Transverse colon (tissue), 4 donors: ENCODE results near the gene MRC1.

Experiments
- EP300 ChIP-seq: sonication (generic); formaldehyde crosslinking; IDR thresholded peaks from one replicate; pipeline ENCODE4 v1.6.1; 2017; ENCODE audit warnings: antibody characterized with exemption, low read depth
- POLR2A ChIP-seq: fragments of 450-650 bp; IDR thresholded peaks from one replicate; pipeline ENCODE4 v1.6.1; 2016; ENCODE audit warnings: antibody characterized with exemption, mild to moderate bottlenecking, moderate library complexity
- POLR2AphosphoS5 ChIP-seq, 3 donors: sonication (generic); formaldehyde crosslinking; IDR thresholded peaks; one replicate each; pipeline ENCODE4 v1.6.1; 2016; ENCODE audit warnings: antibody characterized with exemption in 3 of 3
- TF ChIP-seq, protein P1 (sequence below), 5 experiments: fragments of 200-600 bp in 3 of 5; fragments of 450-650 bp in 2 of 5; sonication (generic) in 3 of 5; IDR thresholded peaks; 1 replicate in 2 of 5; 2 replicates in 3 of 5; pipeline ENCODE4 v1.5.1; 2016 to 2017; ENCODE audit warnings: antibody characterized with exemption in 5 of 5, inconsistent platforms in 3 of 5, mild to moderate bottlenecking in 2 of 5, moderate library complexity in 1 of 5

DNA sequence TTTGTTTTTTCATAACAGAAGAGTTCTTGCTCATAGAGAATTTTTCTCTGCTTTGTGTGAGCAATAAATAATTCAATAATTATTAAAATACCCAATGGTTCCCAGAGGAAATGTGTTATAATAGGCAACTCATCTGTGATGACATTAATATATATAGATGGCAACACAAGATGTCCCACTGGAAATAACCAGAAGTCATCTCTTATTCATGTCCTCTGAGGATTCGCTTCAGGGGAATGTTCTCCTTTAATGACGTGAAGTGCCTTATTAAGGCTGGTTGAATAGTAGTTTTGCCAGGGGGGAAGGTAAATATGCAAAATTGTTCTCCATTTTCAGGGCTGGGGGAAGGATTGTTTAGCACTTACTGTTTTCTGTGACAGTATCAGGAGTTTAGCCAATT is 145.7 kb downstream of the MRC1 start:
- TF ChIP-seq, protein P1, sequence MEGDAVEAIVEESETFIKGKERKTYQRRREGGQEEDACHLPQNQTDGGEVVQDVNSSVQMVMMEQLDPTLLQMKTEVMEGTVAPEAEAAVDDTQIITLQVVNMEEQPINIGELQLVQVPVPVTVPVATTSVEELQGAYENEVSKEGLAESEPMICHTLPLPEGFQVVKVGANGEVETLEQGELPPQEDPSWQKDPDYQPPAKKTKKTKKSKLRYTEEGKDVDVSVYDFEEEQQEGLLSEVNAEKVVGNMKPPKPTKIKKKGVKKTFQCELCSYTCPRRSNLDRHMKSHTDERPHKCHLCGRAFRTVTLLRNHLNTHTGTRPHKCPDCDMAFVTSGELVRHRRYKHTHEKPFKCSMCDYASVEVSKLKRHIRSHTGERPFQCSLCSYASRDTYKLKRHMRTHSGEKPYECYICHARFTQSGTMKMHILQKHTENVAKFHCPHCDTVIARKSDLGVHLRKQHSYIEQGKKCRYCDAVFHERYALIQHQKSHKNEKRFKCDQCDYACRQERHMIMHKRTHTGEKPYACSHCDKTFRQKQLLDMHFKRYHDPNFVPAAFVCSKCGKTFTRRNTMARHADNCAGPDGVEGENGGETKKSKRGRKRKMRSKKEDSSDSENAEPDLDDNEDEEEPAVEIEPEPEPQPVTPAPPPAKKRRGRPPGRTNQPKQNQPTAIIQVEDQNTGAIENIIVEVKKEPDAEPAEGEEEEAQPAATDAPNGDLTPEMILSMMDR (IDR thresholded peaks at IDR 0.05), result no peak
- TF ChIP-seq POLR2A, result no peak
- TF ChIP-seq EP300, result no peak
- TF ChIP-seq POLR2AphosphoS5 (IDR thresholded peaks at IDR 0.05), result no peak
